NCI-H1417 treated with DMSO at 0.1 percent for 48 hours (cell line): ENCODE data around the gene TRIM54.

Experiments
- DNase-seq: peaks from one replicate; lab custom pipeline; 2025; lab: John Stamatoyannopoulos, UW

Gene TRIM54

DNA sequence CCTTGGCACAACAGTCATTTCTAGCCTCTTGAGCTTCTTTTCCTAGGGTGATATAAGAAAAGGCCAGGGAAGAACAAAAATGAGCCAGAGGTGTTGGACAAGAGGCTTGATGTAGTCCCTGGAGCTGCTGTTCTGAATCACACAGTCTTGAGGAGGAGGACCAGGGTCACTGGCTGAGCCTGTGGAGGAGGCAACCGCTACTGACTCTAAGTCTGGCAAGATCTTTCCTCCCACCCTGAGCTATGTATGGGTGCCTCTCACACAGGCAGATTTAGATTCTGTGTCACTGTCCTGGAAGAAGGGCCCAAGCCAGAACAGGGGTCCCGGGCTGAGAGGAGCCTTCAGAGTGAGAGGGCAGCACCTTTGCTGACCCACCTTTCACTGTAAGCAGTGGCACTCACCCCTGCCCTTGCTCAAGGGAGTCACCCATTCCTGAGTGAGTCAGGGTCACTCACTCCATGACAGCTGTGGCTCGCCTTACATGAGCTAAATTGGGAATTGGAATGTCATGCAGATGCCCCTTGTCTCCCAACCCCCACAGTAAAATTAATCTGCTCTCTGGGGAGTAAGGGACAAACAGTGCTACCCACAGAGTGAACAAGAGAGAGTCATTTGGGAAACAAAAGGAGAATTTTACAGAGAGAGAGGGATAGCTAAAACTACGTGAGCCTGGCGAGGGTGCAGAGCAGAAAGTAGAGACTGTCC lies at the start of gene TRIM54:
TRIM54 (plus strand) TSS at position 575 of the 705 bp plus-strand sequence. CDS start 303 bp downstream, outside the sequence.
- DNase-seq: no peak

- no peak for DNase-seq
Measured at GRCh38 chr2:27233341-27233740, 48.9 kb upstream of the TRIM54 start.

DNA sequence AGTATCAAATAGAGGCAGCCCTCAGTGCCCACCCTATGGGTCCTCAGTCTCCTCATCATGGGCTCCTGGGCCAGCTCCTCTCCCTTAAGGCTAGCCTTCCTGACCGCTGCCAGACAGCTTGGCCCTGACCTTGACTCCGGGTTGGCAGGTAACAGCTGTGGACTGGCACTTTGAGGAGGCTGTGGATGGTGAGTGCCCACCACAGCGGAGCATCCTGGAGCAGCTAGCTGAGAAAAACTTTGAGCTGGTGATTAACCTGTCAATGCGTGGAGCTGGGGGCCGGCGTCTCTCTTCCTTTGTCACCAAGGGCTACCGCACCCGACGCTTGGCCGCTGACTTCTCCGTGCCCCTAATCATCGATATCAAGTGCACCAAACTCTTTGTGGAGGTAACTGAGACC lies 46.1 kb upstream of the TRIM54 start:
- DNase-seq: no peak

GRCh38 chr2:27236626-27237025 lies 45.6 kb upstream of the TRIM54 start:
- no peak for DNase-seq

DNA sequence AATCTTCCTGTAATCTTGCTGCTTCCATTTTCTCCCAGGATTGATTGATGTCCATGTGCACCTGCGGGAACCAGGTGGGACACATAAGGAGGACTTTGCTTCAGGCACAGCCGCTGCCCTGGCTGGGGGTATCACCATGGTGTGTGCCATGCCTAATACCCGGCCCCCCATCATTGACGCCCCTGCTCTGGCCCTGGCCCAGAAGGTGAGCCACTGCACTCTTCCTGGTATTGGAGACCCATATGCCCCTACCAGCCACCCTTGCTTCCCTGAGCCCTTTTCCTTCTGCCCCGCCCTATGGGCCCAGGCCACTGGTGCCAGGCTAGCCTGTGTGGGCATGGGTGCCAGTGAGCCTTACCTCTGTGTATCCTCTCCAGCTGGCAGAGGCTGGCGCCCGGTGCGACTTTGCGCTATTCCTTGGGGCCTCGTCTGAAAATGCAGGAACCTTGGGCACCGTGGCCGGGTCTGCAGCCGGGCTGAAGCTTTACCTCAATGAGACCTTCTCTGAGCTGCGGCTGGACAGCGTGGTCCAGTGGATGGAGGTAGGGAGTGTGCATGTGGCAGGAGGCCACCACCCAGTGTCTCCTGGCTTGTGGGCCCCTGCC lies 44.8 kb upstream of the TRIM54 start:
- DNase-seq: no peak

DNA sequence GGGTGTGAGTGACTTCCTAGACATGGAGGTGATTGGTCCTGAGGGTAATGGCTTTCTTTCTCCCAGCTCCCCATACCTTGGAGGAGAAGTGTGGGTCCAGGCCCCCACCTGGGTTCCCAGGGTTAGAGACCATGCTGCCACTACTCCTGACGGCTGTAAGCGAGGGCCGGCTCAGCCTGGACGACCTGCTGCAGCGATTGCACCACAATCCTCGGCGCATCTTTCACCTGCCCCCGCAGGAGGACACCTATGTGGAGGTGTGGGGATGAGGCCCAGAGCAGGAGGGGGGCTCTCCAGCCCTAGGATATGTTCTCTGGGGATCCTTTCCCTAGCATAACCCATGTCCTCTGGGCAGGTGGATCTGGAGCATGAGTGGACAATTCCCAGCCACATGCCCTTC lies 43.3 kb upstream of the TRIM54 start:
- DNase-seq: no peak

DNA sequence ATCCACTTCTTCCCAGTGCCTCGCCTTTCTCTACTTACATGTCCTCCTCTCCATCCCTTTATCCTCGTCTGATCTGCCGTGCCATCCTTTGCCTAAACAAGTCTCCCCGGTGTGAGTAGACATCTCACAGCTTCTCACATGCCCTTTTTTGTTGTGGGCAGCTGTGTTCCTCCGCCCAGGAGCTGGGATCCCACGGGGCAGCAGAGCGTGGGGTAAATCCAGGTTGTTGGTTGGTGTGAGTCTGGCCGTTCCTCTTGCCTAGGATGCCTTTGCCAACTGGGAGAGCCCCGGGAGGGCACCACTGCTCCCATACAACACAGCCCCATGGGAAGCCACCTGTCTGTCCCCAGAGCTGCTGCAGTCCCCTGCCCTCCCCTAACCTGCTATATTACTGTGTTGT lies 41.8 kb upstream of the TRIM54 start:
- no peak for DNase-seq

GRCh38 chr2:27241761-27242613 lies 40.2 kb upstream of the TRIM54 start:
- DNase-seq: no peak

DNA sequence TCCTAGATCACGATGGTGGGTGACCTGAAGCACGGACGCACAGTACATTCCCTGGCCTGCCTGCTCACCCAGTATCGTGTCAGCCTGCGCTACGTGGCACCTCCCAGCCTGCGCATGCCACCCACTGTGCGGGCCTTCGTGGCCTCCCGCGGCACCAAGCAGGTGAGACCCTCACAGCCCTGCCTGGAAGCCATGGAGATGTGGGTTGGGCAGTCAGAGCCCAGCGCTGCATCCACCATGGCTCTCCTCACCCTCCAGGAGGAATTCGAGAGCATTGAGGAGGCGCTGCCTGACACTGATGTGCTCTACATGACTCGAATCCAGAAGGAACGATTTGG lies 39.6 kb upstream of the TRIM54 start:
- no peak for DNase-seq

DNA sequence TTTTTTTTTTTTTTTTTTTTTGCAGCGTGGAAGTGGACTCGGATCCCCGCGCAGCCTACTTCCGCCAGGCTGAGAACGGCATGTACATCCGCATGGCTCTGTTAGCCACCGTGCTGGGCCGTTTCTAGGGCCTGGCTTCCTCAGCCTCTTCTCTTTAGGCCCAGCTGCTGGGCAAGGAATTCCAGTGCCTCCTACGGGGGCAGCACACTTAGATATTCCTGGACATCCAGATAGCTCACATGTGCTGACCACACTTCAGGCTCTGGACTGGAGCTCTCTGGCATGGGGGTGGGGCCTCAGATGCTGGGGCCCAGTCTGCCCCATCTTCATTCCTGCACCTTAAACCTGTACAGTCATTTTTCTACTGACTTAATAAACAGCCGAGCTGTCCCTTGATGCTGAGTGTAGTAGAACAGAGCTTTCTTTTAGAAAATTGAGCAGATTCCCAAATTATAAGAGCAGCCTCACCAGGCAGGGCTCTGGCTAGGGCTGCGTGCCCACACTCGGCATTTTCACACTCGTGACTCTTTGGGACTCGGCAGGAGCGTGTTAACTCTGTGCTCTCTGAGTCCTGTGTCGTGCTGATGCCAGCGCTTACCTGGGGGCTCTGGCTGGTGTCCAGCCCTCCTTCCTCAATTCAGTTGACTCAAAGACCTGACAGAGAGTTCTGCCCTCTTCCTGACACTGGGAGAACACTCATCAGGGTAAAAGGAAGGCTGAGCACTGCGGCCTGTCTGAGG lies 38.7 kb upstream of the TRIM54 start:
- DNase-seq: no peak

DNA sequence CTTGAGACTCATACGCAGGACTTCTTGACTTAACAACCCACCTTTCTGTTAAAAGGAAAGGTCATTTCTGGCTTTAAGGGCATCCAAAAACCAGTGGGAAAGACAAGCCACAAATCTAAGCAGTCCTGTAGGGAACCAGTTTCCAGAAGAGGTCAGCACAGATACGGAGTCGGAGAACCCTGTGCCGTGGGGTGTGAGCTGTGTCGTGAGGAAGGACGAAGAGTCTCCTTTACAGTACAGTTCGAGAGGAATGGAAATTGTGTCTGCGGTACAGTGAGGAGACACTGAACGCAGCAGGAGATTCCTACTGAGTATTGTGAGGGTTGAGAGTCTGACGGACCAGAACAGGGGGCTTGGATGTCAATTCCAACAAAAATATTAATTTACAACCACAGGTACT lies 37.1 kb upstream of the TRIM54 start:
- no peak for DNase-seq

- no peak for DNase-seq
Measured at GRCh38 chr2:27245626-27246025, 36.6 kb upstream of the TRIM54 start.

DNA sequence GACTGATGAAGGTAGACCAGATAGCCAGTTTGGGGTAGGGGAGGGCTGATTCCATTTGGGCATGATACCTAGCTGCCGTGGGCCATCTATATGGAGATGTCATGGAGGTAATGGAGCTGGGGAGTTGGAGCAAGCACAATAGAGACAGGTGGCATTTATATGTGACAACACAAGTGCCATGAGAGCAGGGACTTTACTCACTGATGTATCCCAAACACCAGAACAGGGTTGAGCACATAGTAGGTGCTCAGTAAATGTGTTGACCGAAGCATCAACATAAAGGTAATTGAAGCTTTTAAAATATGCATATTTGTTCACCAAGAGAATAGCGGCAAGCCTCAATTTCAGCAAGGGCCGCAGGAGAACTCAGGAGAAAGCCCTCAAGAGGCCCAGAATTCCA lies 34.3 kb upstream of the TRIM54 start:
- DNase-seq: no peak

DNA sequence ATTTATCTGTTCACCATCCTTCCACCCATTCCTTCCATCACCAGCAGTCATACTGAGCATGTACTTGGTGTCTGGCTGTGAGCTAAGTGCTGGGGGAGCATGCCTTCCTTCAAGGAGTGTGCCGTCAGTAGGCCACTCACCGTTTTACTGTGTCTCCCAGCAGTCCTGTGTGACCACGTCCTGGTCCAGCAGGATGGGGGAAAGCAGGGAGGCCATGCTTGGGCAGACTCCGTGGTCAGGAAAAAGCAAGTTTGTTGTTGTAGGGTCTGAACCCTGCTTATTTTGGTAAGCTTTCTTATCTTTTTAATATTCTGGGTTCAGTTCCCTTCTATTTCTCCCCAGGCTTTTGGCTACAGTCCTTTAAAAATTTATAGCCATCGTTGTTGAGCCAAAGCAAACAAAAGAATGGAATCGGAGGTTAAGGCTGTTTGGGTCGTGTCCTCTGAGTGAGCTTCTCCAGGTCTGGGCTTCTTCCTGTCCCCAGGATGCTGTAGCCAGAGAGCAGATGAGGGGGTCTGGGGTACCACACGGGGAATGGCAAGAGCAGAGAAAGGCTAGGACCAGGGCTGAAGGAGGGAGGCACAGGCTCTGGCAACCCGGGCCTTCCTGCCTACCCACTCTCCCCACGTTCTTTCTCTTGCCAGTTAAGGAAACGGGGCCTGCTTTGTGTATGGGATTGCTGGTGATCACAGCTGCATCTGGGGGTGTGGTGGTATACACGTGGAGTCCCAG lies 32.9 kb upstream of the TRIM54 start:
- no peak for DNase-seq

DNA sequence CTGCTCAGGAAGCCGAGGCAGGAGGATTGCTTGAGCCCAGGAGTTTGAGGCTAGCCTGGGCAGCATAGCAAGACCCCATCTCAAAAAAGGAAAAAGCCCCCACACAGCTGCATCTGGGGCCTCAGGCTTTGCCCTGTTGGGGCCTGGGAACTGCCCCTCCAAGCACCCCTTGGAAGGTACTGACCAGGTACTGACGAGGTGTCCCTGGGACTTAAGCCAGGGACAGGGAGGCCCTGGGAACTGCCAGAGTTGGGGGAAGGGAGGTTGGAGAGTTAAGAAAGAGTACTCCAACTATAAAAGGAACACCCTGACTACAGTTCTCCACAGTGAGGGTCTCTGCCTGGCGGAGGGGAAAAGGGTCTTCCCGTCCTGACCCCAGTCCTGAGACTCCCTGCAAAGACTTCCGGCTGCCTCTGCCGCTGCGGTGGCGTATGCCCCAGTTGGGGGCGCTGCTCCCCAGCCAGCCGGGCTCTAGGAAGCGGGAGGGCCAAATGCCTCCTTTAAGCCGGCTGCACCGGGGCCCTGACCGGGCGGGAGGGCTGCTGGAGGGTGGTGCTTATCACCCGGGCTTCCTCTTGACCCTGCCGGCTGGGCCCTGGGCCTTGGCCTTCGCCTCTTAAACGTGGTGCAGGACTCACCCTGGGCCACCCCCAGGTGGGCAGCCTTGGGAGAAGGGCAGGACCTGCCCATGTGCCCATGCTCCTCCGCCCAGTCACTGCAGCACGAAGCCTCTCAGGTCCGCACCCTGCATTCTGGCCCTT lies 32.2 kb upstream of the TRIM54 start:
- no peak for DNase-seq

GRCh38 chr2:27250652-27251379 lies 31.4 kb upstream of the TRIM54 start:
- DNase-seq: no peak

GRCh38 chr2:27251766-27252165 lies 30.5 kb upstream of the TRIM54 start:
- DNase-seq: no peak

GRCh38 chr2:27255187-27255586 lies 27.0 kb upstream of the TRIM54 start:
- no peak for DNase-seq

- no peak for DNase-seq
Measured at GRCh38 chr2:27255660-27256059, 26.6 kb upstream of the TRIM54 start.

- DNase-seq: no peak
Measured at GRCh38 chr2:27256855-27257454, 25.3 kb upstream of the TRIM54 start.
